Immature natural killer cell (primary cell): Measurements from ENCODE around the gene SND1. TPM values are rescaled to one million over a fixed set of nuclear protein-coding genes. Genes with fewer than 3 reads are reported as not detected.
A peak's percentile ranks its signal among the peaks of the same experiment; 100 is the strongest.

ENCODE experiments used
- DNase-seq, 3 donors: peaks; one replicate each; pipeline ENCODE4 v3.0.0; 2022; ENCODE audit warnings: mixed read lengths in 1 of 3
- H3K27ac Mint-ChIP-seq, 6 donors: one replicate each; pipeline ENCODE4 v1.8.0; 2020; ENCODE audit warnings: mixed read lengths in 6 of 6, mild to moderate bottlenecking in 5 of 6, inconsistent platforms in 4 of 6, moderate library complexity in 3 of 6
- H3K27me3 Mint-ChIP-seq, 3 donors: one replicate each; pipeline ENCODE4 v1.8.0; 2020 to 2021; ENCODE audit warnings: low read depth in 3 of 3, mild to moderate bottlenecking in 3 of 3, mixed read lengths in 3 of 3, moderate library complexity in 3 of 3, inconsistent platforms in 1 of 3
- H3K36me3 Mint-ChIP-seq, 3 donors: one replicate each; pipeline ENCODE4 v1.8.0; 2020; ENCODE audit warnings: mixed read lengths in 3 of 3, inconsistent platforms in 2 of 3, mild to moderate bottlenecking in 2 of 3
- H3K4me1 Mint-ChIP-seq, 2 donors: one replicate each; pipeline ENCODE4 v1.8.0; 2020; ENCODE audit warnings: inconsistent platforms in 2 of 2, mild to moderate bottlenecking in 2 of 2, mixed read lengths in 2 of 2, moderate library complexity in 1 of 2
- H3K4me3 Mint-ChIP-seq, 5 donors: one replicate each; pipeline ENCODE4 v1.8.0; 2020; ENCODE audit warnings: mild to moderate bottlenecking in 5 of 5, mixed read lengths in 5 of 5, inconsistent platforms in 3 of 5, moderate library complexity in 3 of 5
- H3K9me3 Mint-ChIP-seq, 6 donors: one replicate each; pipeline ENCODE4 v1.8.0; 2020; ENCODE audit warnings: mild to moderate bottlenecking in 6 of 6, mixed read lengths in 6 of 6, inconsistent platforms in 4 of 6, moderate library complexity in 3 of 6
- polyA plus RNA-seq, 3 donors: library from polyadenylated mRNA; unstranded; fragments of 300-500 nt; fragmentation: Illumina TruSeq; gene quantifications; one replicate each; pipeline ENCODE4 v1.2.3, GENCODE V29; 2021

SND1 gene
- polyA plus RNA-seq, 3 donors from 2014 or later = 87.8 to 130 (median 116) TPM

GRCh38 chr7:128053991-128054390, 402.0 kb downstream of the SND1 start:
- Mint-ChIP-seq H3K36me3 (peaks cover 0 to 5% (median 3%) of the 10 kb centered on the region in 3 donors), H3K27me3 (peaks cover 0 to 5% (median 0%) of the 10 kb centered on the region in 3 donors), H3K4me3 (no peak overlapping the region), H3K9me3 (no peaks in the 10 kb centered on the region), H3K4me1 (peaks cover 14 to 32% of the 10 kb centered on the region in 2 donors), H3K27ac (no peak overlapping the region)
- DNase-seq = no peak

GRCh38 chr7:128054511-128054910, 402.5 kb downstream of the SND1 start:
- Mint-ChIP-seq H3K9me3 (no peaks in the 10 kb centered on the region), H3K27ac (no peak overlapping the region), H3K36me3 (peaks cover 0 to 5% (median 3%) of the 10 kb centered on the region in 3 donors), H3K27me3 (peaks cover 0 to 5% (median 0%) of the 10 kb centered on the region in 3 donors), H3K4me3 (no peak overlapping the region), H3K4me1 (peaks cover 20 to 37% of the 10 kb centered on the region in 2 donors)
- no peak for DNase-seq

GRCh38 chr7:128055637-128056036, 403.6 kb downstream of the SND1 start:
- Mint-ChIP-seq H3K4me1 (peaks cover 25 to 43% of the 10 kb centered on the region in 2 donors), H3K4me3 (no peak overlapping the region), H3K36me3 (peaks cover 0 to 5% (median under 1%) of the 10 kb centered on the region in 3 donors), H3K9me3 (no peaks in the 10 kb centered on the region), H3K27ac (no peak overlapping the region), H3K27me3 (peaks cover 0 to 4% (median 2%) of the 10 kb centered on the region in 3 donors)
- DNase-seq = no peak

DNA sequence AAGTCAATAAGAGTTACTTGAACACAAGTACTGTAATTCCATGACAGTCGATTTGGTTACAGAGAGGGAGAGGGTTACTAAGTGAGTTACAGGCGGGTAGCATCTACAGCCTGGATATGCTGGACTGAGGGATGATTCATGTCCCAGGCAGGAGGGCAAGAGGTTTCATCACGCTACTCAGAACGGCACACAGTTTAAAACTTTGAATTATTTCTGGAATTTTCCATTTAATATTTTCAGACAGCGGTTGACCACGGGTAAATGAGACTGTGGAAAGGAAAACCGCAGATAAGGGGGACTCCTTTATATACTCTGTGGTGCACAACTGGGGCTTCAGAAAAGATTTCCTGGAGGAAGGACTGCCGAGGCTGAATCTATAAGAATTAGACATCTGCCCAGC, 404.9 kb downstream of the SND1 start:
- Mint-ChIP-seq H3K36me3 (peaks cover 0 to 5% (median 0%) of the 10 kb centered on the region in 3 donors), H3K4me3 (no peak overlapping the region), H3K9me3 (no peaks in the 10 kb centered on the region), H3K4me1 (peaks cover 25 to 35% of the 10 kb centered on the region in 2 donors), H3K27me3 (peaks cover 0 to 2% (median 0%) of the 10 kb centered on the region in 3 donors), H3K27ac (no peak overlapping the region)
- DNase-seq = no peak

- H3K36me3 Mint-ChIP-seq = peaks cover 0 to 5% (median 0%) of the 10 kb centered on the region in 3 donors
- H3K9me3 Mint-ChIP-seq = no peaks in the 10 kb centered on the region
- peaks cover 0 to 2% (median 1%) of the 10 kb centered on the region in 3 donors for H3K27me3 Mint-ChIP-seq
- DNase-seq = no peak
- no peak overlapping the region for H3K27ac Mint-ChIP-seq
- peaks cover 22 to 28% of the 10 kb centered on the region in 2 donors for H3K4me1 Mint-ChIP-seq
- no peak overlapping the region for H3K4me3 Mint-ChIP-seq
Observed at GRCh38 chr7:128057909-128058308, 405.9 kb downstream of the SND1 start.

DNA sequence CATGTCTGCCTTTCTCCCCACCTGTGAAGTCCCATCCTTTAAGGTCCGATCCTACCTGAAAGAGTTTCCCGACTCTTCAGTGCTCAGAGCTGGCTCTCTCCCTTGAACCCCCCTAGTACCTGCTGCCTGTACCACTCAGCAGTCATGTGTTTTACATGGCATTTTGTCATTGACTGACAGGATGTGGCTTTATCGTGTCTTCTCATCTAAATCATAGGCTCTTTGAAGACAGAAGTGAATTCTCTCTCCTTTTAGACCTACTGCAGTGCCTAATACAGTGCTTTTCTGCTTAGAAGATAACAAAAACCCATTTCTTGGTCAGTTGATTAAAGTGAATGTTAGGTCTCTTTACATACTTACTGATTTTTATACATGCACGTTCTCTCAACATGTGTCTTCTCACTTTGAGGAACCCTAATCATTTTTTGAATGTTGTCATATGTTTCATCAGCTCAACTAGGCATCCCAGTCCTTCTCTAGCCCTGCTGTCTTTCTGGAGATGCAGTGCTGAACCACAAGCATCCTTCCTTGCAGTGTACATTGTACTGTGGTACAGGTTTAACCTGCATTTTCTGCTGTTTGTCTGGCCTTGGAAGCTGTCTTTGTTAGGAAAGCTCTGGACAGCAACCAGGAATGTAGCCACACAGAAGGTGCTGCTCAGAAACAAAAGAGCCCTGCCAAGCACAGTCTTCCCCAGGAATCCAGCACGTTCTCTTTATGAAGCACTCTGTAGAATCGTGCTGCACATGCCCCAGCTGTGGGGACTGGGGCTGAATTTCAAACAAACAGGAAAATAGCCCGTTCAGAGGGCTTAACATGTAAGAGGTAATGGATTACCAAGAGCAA, 407.4 kb downstream of the SND1 start:
- Mint-ChIP-seq H3K4me1 (peaks cover 19 to 25% of the 10 kb centered on the region in 2 donors), H3K27ac (peak overlapping the region in 3 of 6 donors; percentile 26 to 43 (median 39)), H3K4me3 (no peak overlapping the region), H3K9me3 (no peaks in the 10 kb centered on the region), H3K36me3 (peaks cover 0 to 5% (median 0%) of the 10 kb centered on the region in 3 donors), H3K27me3 (peaks cover 0 to 2% (median 1%) of the 10 kb centered on the region in 3 donors)
- DNase-seq = peak in 1 of 3 donors; percentile 12

DNA sequence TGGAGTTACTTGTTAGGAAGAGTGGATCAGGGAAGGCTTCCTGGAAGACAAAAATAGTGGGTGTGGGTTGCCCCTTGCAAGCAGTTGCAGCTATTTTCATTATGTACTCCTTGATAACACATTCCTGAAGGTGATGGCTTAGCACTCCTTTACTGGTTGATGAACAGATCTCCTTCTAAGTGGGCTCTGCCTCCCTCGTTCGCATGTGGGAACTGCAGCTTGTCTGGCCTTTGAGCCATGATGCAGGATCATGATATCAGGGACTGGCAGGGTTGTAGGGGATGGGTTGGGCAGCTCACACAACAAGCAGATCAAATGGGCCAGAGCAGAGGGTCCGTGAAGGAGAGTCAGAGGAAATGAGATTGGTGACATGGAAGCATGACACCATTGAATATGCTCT, 408.0 kb downstream of the SND1 start:
- no peaks in the 10 kb centered on the region for H3K9me3 Mint-ChIP-seq
- peaks cover 0 to 3% (median 0%) of the 10 kb centered on the region in 3 donors for H3K36me3 Mint-ChIP-seq
- H3K4me3 Mint-ChIP-seq = no peak overlapping the region
- H3K4me1 Mint-ChIP-seq = peaks cover 19 to 25% of the 10 kb centered on the region in 2 donors
- no peak for DNase-seq
- H3K27ac Mint-ChIP-seq = peak overlapping the region in 1 of 6 donors; percentile 43
- H3K27me3 Mint-ChIP-seq = peaks cover 0 to 2% (median 1%) of the 10 kb centered on the region in 3 donors

DNA sequence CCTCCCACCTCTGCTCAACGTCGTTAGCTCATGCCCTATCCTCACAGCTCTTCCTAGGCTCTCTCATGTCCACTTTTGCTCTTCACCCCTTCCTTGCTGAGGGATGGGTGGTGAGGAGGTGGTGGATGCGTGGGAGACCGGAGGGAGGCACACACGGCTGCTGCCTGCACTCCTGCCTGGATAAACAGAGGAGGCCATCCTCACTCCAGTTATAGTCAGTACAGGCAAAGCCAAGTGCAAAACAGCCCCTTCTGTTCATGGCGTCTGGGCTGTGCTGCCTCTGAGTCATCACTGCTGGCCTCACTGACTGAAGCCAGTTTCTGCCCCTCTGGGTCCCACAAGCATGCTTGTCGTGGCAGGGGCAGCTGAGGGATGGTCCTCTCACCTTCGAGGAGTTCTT, 411.1 kb downstream of the SND1 start:
- Mint-ChIP-seq H3K27me3 (peaks cover 0 to 3% (median 2%) of the 10 kb centered on the region in 3 donors), H3K4me3 (no peak overlapping the region), H3K27ac (no peak overlapping the region), H3K4me1 (peaks cover 18 to 19% of the 10 kb centered on the region in 2 donors), H3K9me3 (no peaks in the 10 kb centered on the region), H3K36me3 (peaks cover 0 to 4% (median 0%) of the 10 kb centered on the region in 3 donors)
- DNase-seq = no peak

DNA sequence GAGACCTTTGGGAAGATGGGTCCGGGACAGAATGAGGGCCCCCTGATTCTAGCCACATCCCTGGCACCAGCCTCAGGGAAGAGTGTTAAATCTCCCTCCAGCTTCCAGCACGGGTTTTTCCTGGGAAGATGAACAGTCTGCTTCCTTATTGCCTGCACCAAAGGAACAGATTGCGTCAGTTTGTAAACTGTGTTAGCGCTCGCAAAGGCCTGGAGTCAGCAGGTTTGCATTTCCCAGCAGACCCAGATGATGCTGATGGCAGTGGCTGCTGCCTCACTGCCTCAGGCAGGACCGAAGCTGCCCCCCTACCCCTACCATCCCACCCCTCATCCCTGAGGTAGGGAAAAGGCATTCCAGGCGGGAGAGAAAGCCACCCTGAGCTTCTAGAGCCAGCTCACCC, 413.9 kb downstream of the SND1 start:
- peaks cover 0 to 3% (median 0%) of the 10 kb centered on the region in 3 donors for H3K27me3 Mint-ChIP-seq
- H3K27ac Mint-ChIP-seq = no peak overlapping the region
- H3K9me3 Mint-ChIP-seq = no peaks in the 10 kb centered on the region
- peaks cover 0 to 7% of the 10 kb centered on the region in 2 donors for H3K4me1 Mint-ChIP-seq
- peaks cover 0 to 4% (median 0%) of the 10 kb centered on the region in 3 donors for H3K36me3 Mint-ChIP-seq
- no peak overlapping the region for H3K4me3 Mint-ChIP-seq
- no peak for DNase-seq

GRCh38 chr7:128066395-128066794, 414.4 kb downstream of the SND1 start:
- Mint-ChIP-seq H3K27ac (no peak overlapping the region), H3K4me1 (peaks cover 2 to 12% of the 10 kb centered on the region in 2 donors), H3K36me3 (peaks cover 0 to 4% (median 0%) of the 10 kb centered on the region in 3 donors), H3K4me3 (no peak overlapping the region), H3K27me3 (peaks cover 0 to 3% (median 0%) of the 10 kb centered on the region in 3 donors), H3K9me3 (no peaks in the 10 kb centered on the region)
- DNase-seq = no peak

GRCh38 chr7:128066858-128067257, 414.9 kb downstream of the SND1 start:
- no peak for DNase-seq

GRCh38 chr7:128067983-128068382, 416.0 kb downstream of the SND1 start:
- H3K27me3 Mint-ChIP-seq = peaks cover 0 to 3% (median 0%) of the 10 kb centered on the region in 3 donors
- DNase-seq = no peak
- H3K36me3 Mint-ChIP-seq = peaks cover 0 to 4% (median 0%) of the 10 kb centered on the region in 3 donors
- no peak overlapping the region for H3K27ac Mint-ChIP-seq
- no peak overlapping the region for H3K4me3 Mint-ChIP-seq
- no peaks in the 10 kb centered on the region for H3K9me3 Mint-ChIP-seq
- peaks cover 2 to 21% of the 10 kb centered on the region in 2 donors for H3K4me1 Mint-ChIP-seq

More at GRCh38 chr7:128066858-128067257, 414.9 kb downstream of the SND1 start:
- Mint-ChIP-seq H3K4me1 (peaks cover 2 to 16% of the 10 kb centered on the region in 2 donors), H3K9me3 (no peaks in the 10 kb centered on the region), H3K27ac (no peak overlapping the region), H3K27me3 (peaks cover 0 to 3% (median 0%) of the 10 kb centered on the region in 3 donors), H3K4me3 (no peak overlapping the region), H3K36me3 (peaks cover 0 to 4% (median 0%) of the 10 kb centered on the region in 3 donors)

GRCh38 chr7:128068785-128069184, 416.8 kb downstream of the SND1 start:
- Mint-ChIP-seq H3K27ac (no peak overlapping the region), H3K36me3 (peaks cover 0 to 4% (median 0%) of the 10 kb centered on the region in 3 donors), H3K4me1 (peaks cover 2 to 21% of the 10 kb centered on the region in 2 donors), H3K9me3 (no peaks in the 10 kb centered on the region), H3K27me3 (peaks cover 0 to 3% (median 0%) of the 10 kb centered on the region in 3 donors), H3K4me3 (no peak overlapping the region)
- no peak for DNase-seq
